AG10803 (cell line): ENCODE measurements around the gene KNDC1.

Source experiments
- DNase-seq: peaks from one replicate; pipeline ENCODE4 v3.0.0; 2010; ENCODE audit warnings: low read depth
- H3K4me3 ChIP-seq: 2 replicates; pipeline ENCODE4 v1.5.1; 2011; ENCODE audit warnings: mild to moderate bottlenecking, low read length, control low read depth
- TF ChIP-seq, protein P1 (sequence below): conservative IDR thresholded peaks from 2 replicates; pipeline ENCODE4 v1.5.1; 2011; ENCODE audit warnings: mild to moderate bottlenecking, low read length, control low read depth, inconsistent platforms

Gene KNDC1

DNA sequence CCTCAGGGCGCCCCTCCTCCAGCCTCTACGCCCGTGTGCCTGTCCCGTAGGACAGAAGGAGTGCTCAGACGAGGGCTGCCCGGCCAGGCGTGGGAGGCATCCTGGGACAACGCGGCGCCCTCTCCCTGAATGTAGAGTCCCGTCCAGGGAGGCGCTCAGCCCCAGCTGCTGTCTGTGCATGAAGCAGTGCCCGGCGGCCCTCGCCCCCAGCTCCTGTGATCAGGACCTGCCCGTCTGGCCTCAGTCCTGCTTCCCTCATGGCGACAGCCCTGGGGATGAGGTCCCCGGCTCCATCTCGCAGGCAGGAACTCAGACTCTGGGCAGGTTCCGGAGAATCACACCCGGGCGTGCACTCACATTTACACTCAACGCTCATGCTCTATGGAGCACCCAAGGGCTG is 45.1 kb downstream of the KNDC1 start:
- no peak for DNase-seq
- TF ChIP-seq, protein P1, sequence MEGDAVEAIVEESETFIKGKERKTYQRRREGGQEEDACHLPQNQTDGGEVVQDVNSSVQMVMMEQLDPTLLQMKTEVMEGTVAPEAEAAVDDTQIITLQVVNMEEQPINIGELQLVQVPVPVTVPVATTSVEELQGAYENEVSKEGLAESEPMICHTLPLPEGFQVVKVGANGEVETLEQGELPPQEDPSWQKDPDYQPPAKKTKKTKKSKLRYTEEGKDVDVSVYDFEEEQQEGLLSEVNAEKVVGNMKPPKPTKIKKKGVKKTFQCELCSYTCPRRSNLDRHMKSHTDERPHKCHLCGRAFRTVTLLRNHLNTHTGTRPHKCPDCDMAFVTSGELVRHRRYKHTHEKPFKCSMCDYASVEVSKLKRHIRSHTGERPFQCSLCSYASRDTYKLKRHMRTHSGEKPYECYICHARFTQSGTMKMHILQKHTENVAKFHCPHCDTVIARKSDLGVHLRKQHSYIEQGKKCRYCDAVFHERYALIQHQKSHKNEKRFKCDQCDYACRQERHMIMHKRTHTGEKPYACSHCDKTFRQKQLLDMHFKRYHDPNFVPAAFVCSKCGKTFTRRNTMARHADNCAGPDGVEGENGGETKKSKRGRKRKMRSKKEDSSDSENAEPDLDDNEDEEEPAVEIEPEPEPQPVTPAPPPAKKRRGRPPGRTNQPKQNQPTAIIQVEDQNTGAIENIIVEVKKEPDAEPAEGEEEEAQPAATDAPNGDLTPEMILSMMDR = no peak
- no peak overlapping the region for H3K4me3 ChIP-seq

DNA sequence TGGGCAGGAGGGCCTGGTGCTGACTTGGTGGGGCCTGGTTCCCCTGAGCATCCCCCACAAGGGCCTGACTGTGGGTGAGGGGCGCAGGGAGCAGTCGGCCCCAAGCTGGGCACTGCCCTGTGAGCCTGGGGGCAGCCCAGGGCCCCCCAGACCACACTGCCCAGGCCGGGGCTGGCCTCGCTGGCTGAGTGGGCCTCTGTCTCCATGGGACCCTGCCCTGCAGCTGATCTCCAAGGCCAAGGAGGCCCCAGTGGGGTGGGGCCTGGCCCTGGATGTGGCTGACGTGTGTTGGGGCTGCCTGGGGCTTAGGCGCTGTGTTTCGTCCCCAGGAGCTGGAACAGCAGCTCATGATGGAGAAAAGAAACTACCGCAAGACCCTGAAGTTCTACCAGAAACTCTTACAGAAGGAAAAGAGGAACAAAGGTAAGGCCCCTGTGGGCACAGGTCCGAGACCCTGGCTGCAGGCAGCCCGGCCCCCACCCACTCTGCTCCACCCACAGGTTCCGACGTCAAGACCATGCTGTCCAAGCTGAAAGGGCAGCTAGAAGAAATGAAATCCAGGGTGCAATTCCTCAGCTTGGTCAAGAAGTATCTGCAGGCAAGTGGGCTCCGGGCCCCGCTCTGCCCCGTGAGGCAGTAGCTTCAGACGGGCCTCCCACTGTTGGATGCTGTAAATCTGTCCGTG is 46.5 kb downstream of the KNDC1 start:
- DNase-seq = no peak
- H3K4me3 ChIP-seq = no peak overlapping the region
- TF ChIP-seq, protein P1 = no peak

DNA sequence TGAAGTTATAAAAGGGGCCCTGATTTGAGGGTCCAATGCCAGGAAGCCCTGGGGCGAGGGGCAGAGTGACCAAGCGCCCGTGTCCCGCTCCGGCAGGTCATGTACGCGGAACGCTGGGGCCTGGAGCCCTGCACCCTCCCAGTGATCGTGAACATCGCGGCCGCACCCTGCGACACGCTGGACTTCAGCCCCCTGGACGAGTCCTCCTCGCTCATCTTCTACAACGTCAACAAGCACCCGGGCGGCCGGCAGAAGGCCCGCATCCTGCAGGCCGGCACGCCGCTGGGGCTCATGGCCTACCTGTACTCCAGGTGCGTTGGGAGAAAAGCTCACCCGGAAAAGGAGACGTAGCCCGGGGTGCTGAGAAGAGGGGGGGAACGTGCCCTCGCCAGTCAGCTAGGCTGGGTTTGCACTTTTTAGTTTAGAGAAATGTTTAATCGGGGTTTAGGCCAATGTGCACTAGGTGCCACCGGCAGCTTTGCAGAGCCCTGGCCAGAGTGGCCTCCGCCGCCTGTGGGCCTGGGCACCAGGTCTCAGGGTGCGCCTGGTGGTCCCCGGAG is 47.1 kb downstream of the KNDC1 start:
- TF ChIP-seq, protein P1 = no peak
- no peak for DNase-seq
- no peak overlapping the region for H3K4me3 ChIP-seq

DNA sequence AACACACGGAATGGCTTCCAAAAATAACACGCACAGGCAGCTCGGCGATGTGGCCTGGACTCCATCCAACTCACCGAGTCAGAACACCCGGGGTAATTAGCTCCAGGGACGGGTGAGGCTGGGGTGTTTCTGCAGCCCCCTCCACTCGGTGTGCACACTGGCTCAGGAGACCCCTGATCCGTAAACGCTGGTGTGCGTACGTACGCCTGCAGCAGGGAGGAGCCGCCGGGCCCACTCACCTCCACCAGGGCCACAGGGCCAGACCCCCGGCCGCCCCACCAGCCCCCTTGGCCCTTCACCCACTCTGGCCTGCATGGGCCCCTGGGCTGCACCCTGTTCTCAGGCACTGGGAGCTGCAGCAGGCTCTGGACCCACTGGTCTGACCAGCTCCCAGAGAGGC is 47.6 kb downstream of the KNDC1 start:
- DNase-seq = no peak
- TF ChIP-seq, protein P1 = no peak
- no peak overlapping the region for H3K4me3 ChIP-seq

DNA sequence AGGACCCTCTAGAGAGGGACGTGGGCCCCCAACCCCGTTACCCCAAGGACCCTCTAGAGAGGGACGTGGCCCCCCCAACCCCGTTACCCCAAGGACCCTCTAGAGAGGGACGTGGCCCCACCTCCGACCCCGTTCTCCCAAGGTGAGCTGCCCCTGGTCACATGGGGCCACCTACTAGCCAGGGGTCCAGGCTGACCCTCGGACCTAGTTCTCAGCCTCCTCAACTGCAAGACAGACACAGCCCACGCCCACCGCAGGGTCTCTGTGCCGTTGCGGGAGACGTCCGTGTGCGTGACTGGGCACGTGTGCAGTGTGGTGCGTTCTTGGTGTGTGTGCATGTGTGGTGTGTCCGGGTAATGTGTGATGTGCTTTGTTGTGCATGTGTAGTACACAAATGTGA is 48.4 kb downstream of the KNDC1 start:
- no peak for DNase-seq
- no peak overlapping the region for H3K4me3 ChIP-seq
- TF ChIP-seq, protein P1 = no peak

DNA sequence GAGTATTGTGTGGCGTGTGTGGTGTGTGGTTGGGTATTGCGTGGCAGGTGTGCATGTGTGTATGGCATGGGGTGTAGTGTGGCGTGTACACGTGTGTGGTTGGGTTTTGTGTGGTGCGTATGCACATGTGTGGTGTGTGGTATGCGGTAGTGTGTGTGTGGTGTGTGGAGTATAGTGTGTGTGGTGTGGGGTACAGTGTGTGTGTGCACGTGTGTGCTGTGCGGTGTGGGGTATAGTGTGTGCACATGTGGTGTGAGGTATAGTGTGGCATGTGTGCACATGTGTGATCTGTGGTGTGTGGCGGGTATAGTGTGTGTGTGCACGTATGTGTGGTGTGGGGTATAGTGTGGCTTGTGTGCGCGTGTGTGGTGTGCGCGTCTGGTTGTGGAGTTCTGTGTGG is 49.1 kb downstream of the KNDC1 start:
- no peak overlapping the region for H3K4me3 ChIP-seq
- DNase-seq = no peak
- TF ChIP-seq, protein P1 = no peak

DNA sequence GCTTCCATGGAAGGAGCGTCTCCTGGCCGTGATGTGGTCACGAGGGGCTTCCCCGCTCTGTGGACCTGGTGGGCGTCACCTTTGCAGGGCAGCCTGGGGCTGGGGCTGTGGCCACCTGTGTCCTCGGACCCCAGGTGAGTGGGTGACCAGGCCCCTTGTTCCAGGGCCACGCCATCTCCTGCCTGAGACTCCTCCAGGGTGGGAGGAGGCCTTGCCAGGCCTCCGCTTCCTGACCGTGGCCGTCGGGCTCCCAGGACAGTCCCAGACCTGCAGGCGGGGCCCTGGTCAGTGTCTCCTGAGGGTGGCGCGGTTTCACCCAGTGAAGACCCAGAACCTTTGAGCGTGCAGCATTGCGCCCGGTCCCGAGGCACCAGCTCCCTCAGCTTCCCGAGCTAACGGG is 49.6 kb downstream of the KNDC1 start:
- no peak overlapping the region for H3K4me3 ChIP-seq
- TF ChIP-seq, protein P1 = no peak
- no peak for DNase-seq
